Duodenal mucosa (tissue), 2 donors: ENCODE measurements around the gene CD19.

Source experiments
- H3K27ac ChIP-seq: one replicate; pipeline ENCODE4 v1.7.0; 2013; ENCODE audit warnings: low read depth, low read length
- H3K27me3 ChIP-seq, 2 donors: one replicate each; pipeline ENCODE4 v1.7.0; 2013; ENCODE audit warnings: low read length in 2 of 2, control low read depth in 1 of 2; ENCODE audit not compliant: insufficient read depth in 2 of 2, control insufficient read depth in 1 of 2
- H3K36me3 ChIP-seq, 2 donors: one replicate each; pipeline ENCODE4 v1.7.0; 2013; ENCODE audit warnings: low read length in 2 of 2, control low read depth in 1 of 2; ENCODE audit not compliant: insufficient read depth in 2 of 2, control insufficient read depth in 1 of 2
- H3K4me1 ChIP-seq, 2 donors: one replicate each; pipeline ENCODE4 v1.7.0; 2013; ENCODE audit warnings: low read length in 2 of 2, control low read depth in 1 of 2; ENCODE audit not compliant: insufficient read depth in 2 of 2, control insufficient read depth in 1 of 2
- H3K4me3 ChIP-seq, 2 donors: one replicate each; pipeline ENCODE4 v1.7.0; 2013; ENCODE audit warnings: low read length in 2 of 2, low read depth in 1 of 2
- H3K9ac ChIP-seq, 2 donors: one replicate each; pipeline ENCODE4 v1.7.0; 2013; ENCODE audit warnings: low read length in 2 of 2, low read depth in 1 of 2
- H3K9me3 ChIP-seq, 2 donors: one replicate each; pipeline ENCODE4 v1.7.0; 2013; ENCODE audit warnings: low read length in 2 of 2, control low read depth in 1 of 2; ENCODE audit not compliant: control insufficient read depth in 1 of 2

The CD19 gene

DNA sequence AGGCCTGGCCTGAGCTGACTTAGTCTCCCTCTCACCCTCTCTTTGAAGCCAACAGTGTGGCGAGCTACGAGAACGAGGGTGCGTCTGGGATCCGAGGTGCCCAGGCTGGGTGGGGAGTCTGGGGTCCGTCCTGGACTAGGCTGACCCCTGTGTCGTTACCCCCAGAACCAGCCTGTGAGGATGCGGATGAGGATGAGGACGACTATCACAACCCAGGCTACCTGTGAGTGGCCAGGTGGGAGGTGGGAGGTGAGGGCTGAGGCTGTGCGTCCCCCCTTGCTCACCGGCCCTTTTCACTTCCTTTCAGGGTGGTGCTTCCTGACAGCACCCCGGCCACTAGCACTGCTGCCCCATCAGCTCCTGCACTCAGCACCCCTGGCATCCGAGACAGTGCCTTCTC lies 54.7 kb downstream of the CD19 start:
- Histone ChIP-seq H3K9me3 (no peaks in the 10 kb centered on the region), H3K36me3 (peaks cover 22 to 40% of the 10 kb centered on the region in 2 donors), H3K9ac (no peak overlapping the region), H3K4me3 (peak overlapping the region; percentile 29 to 58), H3K4me1 (peaks cover 0 to 9% of the 10 kb centered on the region in 2 donors), H3K27me3 (no peaks in the 10 kb centered on the region), H3K27ac (no peak overlapping the region)

DNA sequence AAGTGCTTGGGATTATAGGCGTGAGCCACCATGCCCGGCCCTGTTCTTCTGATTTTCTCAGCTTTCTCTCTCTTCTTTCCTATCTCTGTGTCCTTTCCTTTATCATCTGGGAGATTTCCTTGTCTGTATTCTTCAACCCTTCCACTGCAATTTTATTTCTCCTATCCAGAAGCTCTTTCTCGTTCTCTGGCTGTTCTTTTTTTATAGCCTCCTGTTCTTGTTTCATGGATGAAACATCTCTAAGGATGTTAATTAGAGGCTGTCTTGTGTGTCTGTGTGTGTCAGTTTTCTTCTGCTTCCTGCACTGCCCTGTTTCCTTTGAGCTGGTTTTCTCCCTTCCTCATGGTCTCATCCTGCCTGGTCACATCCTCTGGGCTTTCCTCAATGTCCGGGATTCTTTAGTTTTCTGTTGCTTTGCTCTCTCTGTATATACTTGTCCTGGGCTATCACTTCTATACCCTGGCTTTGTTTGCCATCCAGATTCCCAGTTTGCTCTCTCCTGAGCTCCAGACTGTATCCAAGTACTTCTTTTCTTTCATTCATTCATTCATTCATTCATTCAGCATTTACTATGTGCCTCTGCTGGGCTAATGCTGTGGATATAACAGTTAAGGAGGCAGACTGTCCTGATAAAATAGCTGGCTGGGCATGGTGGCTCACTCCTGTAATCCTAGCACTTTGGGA lies 55.5 kb downstream of the CD19 start:
- Histone ChIP-seq H3K9me3 (no peaks in the 10 kb centered on the region), H3K4me3 (no peak overlapping the region), H3K27ac (no peak overlapping the region), H3K36me3 (peaks cover 15 to 32% of the 10 kb centered on the region in 2 donors), H3K27me3 (no peaks in the 10 kb centered on the region), H3K4me1 (peaks cover 0 to 9% of the 10 kb centered on the region in 2 donors), H3K9ac (no peak overlapping the region)
